T-helper 9 cell (primary cell): ENCODE data around the gene CAPN14.

Experiments used
- DNase-seq: peaks from one replicate; pipeline ENCODE4 v3.0.0-alpha.2; 2020
- total RNA-seq, 2 donors: gene quantifications; one replicate each; lab custom pipeline; 2026; lab: John Stamatoyannopoulos, UW

The CAPN14 gene, protein sequence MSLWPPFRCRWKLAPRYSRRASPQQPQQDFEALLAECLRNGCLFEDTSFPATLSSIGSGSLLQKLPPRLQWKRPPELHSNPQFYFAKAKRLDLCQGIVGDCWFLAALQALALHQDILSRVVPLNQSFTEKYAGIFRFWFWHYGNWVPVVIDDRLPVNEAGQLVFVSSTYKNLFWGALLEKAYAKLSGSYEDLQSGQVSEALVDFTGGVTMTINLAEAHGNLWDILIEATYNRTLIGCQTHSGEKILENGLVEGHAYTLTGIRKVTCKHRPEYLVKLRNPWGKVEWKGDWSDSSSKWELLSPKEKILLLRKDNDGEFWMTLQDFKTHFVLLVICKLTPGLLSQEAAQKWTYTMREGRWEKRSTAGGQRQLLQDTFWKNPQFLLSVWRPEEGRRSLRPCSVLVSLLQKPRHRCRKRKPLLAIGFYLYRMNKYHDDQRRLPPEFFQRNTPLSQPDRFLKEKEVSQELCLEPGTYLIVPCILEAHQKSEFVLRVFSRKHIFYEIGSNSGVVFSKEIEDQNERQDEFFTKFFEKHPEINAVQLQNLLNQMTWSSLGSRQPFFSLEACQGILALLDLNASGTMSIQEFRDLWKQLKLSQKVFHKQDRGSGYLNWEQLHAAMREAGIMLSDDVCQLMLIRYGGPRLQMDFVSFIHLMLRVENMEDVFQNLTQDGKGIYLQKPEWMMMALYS
- total RNA-seq, result 0.97 to 1.4 reads per million in 2 donors

DNA sequence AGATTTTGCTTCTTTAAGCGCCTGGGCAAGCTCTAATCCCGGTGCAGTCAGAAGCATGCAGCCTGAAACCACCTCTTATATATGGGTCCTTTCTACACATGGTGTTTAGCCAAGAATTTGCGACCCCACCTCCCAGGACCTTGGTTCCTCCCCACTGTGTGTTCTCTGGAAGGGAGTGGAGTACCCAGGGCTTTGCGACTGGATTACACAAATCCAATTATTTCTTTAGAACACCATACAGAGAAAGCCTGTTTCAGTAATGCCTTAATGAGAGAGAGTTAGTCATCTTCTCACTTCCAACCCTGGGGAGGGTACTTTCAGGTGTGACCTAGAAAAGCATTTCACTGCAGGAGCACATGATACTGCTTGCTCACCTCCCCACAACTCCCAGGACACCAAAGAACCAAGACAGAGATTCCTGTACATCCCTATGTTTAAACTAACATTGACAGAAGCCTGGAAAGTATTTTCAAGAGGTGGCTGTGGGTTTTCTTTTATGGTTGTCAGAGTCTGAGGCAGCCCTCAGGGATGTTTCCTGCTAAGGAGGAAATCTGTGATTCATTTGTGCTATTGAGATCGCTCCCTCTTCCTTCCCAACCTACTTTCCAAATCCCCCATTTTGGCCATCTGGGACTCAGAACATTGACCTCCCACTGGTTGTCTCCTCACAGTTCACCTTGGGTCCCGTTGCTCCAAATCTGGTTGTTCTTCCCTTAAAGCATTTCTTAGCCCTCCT is at the start of gene CAPN14:
CAPN14 (minus strand) TSS at position 51 of the 736 bp plus-strand sequence. CDS start 12,068 bp downstream, outside the sequence.
- DNase-seq, result no peak

DNA sequence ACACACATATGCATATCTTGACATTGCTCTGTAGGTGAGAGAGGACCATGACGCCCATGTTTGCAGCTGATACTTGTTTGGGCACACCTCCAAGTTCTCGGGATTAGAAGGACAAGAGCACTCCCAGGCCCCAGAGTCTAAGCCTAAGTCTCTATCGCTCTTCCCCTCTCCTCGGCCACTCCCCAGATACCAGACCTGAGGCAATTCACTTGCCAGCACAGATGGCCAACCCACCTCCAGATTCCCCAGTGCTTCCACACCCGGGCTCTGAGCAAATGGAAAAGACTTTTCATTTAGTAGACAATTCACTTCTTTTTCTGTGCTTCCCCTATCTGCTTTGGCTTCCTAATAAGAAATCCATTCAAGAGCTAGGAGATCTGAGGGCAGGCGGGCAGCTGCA is 49.5 kb upstream of the CAPN14 start:
- DNase-seq, result no peak

DNA sequence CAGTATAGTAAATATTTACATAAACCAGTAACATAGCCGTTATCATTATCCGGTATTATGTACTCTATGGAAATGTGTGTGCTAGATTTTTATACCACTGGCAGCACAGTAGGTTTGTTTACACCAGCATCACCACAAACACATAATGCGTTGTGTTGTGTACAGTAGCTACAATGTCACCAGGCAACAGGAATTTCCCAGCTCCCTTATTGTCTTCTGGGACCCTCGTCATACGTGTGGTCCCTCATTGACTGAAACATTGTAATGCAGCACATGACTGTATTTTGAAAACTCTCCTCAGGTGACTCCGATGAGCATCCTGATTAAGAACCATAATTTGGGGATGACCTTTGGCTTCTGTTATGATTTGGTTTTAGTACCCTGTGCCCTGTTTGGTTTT is 47.9 kb upstream of the CAPN14 start:
- no peak for DNase-seq

DNA sequence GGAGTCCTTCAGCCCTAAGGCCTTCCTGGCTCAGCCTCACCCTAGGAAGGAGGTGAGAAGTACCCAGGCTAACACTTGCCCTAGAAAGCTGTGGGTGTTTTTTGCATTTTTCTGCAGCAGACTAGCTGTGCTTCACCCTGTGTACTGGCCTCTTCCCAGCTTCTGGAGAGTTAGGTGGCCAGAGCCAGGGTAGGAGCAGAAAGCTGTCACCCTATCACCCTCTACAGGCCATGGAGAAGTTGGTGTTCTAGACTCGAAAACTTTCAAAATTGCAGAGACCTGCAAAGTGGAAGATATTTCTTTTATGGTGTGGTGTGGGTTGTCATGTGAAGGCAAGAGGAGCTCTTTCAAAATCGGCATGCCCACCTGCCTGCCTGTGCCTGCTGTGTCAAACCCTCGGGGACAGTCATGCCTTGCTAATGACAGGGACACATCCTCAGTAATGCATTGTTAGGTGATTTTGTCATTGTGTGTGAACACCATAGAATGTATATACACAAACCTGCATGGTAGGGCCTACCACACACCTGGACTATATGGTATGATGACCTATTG is 46.4 kb upstream of the CAPN14 start:
- DNase-seq, result no peak

DNA sequence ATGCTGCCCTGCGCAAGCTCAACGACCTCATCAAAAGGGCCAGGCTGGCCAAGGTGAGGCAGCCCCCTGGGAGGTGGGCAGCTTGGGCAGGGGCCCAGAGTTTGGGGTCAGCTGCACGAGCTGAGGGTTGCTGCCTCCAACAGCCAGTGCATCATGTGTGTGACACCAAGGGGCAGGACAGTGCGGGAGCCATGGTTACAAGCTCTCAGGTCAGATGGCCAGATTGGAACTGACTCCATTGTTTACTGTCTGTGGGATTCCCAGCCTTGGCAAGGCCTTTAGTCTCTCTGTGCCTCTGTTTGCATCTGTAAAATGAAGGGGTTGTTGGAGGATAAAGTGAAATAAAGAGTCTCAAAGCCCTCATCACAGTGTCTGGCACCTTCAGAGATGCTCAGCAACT is 43.6 kb upstream of the CAPN14 start:
- no peak for DNase-seq

DNA sequence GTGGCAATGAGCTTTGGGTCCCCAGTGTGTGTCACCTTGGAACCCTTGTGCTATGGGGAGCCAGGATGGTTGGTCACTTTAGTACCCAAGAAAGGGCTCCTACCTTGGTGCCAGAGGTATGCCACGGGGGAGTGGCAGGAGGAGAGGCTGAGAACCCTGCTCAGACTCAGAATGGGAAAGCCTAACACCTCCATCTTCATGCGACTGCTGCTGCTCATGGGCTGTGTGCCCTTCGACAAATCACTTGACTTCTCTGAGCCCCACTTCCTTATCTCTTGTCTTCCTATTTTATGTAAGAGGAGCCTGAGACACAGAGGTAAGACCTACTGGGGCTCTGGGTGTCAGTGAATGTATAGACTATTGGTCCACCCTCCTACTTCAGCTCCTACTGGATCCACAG is 41.8 kb upstream of the CAPN14 start:
- DNase-seq, result no peak

DNA sequence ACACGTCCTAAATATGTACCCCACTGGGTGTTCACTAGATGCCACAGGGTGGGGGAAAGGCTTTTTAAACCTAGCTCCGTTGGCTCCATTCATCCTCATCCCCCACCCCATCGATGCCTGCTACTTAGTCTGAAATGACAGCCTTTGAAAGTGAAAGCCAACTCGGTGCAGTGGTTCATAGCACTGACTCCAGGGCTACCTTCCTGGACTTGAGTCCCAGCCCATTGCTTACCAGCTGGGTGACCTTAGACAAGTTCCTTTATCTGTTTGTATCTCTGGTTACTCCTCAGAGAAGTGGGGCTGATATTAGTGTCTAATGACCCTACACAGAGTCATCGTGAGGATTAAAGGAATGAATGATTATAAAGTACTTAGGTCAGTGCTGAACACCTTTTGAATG is 41.0 kb upstream of the CAPN14 start:
- DNase-seq, result no peak

DNA sequence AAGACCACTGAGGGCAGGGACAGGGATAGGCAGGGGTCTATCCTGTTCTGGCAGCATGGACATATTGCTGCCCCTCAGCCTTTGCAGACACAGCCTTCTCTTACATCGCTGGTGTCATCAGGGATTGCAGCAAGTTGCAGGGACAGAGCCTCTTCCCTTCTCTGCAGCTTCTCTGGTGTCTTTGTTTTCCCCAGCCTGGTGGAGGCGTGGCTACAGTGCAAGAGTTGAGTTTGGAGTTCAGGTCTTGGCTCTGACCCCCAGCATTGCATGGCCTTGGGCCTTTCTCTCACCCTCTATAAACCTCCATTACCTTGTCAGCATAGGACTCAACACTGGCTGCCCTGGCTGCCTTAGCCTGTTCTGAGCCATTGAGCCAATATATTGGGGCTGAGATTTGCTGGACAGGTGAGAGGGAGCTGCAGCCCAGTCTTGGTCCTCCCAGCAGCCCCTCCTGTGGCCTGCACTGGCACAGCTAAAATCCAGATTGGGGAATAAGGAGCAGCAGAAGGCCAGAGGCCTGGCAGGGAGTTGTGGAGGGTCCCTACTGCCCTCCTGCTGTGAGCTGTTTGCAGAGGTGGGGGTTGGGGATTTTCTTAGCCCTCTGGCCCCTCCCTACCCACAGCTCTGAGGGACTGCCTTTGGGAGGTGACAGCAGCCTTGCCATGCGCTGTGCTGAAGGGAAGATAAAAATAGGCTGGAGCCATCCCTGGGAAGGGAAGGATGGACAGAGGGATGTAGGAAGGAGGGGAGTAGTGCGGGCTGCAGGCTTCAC is 39.5 kb upstream of the CAPN14 start:
- no peak for DNase-seq

DNA sequence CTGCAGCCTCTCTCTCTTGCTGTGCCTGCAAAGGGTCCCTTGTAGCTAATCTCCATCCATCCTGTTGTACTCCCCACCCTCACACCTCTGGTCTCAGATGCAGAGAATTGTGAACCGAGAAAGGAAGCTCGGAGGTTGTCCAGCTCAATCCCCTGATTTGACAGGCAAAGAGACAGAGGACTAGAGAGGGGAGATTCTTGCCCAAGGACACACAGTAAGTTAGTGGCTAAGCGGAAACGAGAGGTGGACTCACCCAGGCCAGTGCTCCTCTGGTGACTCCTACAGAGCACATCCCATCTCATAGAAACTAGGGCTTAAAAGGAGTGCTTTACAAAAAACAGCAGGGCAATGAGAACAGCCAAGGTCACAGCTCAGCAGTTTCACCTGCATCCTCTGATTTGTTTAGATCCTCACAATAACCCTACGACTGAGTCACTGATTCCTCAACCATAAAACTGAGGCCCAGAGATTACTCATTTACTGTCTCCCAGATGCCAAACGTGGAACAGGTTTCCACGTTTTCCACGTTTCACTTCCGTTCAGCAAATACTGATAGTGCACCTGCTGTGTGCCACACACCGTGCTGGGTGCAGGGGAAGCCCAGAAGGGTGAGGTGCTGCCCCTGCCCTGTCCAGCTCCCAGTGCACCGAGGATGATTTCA is 38.7 kb upstream of the CAPN14 start:
- DNase-seq, result no peak

DNA sequence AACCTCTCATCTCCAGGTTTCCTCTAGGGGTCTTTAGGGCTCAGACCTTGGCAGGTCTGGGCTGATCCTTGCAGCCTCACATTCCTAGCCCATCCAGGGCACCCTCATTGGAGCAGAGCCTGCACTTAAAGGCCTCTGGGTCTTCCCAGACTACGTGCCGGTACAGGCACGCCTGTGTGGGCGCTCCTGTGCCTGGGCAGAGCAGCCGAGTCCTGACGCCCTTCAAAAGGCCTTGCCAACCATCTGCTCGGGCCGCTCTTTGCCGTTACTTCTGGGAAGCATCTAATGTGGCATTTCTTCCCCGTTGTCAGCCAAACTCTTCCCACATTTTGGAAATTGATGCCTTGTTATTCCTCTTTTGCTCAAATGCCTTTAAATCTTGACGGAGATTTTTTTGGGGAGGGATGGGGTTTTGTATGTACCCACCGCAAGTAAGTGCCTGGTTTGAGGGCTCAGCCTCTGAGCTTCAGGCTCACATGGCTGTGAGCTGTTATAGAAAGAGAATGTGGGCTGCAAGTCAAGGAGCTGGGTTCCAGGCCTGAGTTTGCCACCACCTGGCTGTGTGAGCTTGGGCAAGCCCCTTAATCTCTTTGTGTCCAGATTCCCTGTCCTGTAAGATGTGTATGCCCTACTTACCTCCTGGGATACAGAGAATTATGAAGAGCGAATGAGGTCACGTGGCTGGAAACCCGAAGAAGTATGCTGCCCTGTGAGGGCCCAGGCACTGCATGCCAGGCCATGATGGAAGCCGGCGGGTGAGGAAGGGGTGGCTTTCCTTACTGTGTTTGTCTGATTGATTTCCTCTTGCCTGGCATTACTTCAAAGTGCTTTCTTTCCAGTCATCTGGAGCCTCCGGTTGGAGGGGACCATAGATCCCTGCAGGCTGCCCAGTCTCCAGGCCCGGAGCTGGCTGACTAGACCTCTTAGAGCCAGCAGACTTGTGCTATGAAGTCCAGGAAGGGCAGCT is 37.2 kb upstream of the CAPN14 start:
- DNase-seq, result no peak

DNA sequence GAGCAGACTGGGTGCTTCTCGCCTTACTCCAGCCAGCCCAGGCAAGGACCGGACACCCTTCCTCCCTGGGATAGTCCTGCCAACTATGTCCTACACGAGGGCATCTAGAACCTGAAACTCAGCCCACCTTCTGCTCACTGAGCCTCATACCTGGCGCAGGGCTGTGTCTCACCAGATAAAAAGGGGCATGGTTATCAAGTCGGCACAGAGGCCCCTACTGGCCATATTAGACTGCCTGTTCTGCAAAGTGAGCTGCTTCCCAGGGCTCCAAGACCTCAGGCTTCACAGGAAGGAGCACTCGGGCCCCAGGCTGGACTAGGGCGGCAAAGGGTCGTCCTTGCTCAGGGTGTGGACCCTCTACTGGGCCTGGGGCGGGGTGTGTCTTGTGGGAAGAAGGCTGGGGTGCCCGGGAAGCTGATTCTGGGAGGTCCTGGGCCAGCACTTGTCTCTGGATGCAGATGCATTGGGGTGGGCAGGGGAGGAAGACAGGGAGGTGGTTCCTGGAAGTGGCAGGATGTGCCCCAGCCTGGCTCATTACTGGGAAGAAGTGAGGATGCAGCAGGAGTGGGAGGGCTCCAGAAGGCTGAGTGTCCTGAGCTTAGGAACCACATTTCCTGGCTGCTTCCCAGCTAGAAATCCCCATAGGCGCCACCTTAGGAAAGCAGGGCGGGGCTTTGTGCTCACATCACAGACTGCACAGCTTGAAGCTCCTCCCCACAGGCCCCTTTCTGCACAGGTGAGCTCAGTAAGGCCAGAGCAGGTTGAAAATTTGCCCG is 36.2 kb upstream of the CAPN14 start:
- no peak for DNase-seq

DNA sequence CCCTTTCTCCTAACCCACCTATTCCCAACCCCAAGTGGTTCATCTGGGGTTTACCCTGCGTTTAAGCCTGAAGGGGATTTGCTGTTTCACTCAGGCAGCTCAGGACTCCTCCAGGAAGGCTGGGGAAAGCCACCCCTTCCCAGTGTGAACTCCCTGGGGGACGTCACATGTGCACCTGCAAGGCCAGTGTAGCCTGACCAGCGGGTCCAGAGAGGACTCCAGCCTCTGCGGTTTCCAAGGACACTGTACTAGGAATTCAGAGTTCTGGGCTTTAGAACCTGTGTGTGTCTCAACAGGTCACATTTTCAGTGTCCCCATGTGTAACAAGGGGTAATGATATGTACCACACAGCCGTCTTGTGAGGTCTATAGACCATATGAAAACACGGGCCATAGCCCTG is 34.5 kb upstream of the CAPN14 start:
- no peak for DNase-seq

DNA sequence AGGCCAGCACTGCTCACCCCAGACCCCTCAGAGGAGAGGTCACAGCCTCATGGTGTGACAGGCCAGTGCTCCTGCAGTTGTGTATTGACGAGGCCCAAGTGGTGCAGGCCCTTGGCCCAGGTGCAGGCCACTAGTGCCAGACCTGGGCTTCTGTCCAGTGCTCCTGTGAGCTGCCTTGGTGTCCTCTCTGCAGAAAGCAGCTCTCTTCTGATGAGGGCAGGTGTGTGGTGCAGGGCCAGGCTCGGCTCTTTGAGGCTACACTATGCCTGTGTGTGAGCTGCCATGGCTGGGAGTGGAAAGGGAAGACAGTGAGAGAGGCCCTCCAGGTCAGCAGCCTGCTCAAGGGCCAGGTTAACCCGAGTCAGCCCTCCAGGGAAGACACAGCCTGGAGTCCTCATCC is 33.7 kb upstream of the CAPN14 start:
- DNase-seq, result no peak

DNA sequence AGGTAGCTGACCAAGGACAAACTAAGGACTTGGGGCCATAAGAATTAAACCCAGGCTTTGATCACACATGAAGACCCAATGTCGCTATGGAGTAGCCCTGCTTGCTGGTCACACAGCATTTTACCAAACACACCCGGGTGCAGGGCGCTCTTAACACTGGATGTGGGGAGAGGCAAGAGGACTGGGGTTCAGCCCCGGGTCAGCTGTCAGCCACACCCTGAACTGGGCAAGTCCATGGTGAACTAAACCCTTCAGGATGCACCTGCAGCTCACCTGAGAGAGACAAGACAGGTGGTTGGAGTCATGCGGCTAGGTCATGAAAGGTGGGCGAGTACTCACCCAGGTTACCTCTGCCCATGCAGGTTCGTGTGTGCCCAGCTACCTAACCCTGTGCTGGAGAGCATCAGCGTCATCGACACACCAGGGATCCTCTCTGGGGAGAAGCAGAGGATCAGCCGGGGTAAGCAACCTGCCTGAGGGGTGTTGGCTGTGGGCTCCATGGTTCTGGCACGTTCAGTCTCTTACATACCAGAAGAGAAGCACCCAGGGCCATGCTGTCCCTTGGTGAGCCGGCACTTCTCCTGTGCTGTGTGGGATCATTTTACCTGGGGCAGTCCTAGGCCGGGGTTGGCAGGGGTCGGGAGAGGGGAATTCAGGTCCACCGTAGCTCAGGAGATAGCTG is 31.8 kb upstream of the CAPN14 start:
- no peak for DNase-seq

DNA sequence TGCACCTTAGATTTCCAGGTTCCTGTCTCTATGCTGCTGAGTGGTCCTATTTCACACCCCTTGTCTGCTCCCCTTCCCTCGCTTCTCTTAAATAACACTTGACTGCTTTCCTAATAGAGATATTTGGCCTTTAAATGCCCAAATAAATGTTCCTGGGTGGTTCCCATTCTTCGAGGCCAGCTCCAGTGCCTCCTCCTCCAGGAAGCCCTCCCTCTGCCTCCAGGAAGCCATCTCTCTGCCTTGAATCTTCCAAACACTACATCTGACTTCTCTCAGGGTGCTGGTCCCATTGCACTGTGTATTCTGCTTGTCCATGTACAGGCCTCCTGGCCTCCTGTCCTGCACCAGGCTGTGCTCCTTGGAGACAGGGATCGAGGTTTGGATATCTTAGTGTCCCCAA is 30.8 kb upstream of the CAPN14 start:
- DNase-seq, result no peak

DNA sequence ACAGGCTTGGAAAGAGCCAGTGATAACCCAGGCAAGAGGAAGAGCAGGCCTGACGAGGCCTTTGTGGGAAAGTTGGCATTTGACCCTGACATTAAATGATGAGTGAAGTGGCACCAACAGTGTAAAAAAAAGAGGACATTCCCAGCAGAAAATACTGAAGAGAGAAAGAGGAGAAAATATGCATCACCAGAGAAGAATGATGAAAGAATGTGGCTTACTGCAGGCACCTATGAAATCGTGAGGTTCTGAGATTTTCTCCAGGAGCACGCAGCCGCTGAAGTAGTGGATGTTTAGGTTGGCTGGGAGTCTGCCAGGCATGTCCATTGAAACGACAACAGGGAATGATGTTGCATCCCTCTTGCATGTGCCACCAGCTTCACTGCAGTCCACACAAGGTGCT is 30.4 kb upstream of the CAPN14 start:
- DNase-seq, result no peak

DNA sequence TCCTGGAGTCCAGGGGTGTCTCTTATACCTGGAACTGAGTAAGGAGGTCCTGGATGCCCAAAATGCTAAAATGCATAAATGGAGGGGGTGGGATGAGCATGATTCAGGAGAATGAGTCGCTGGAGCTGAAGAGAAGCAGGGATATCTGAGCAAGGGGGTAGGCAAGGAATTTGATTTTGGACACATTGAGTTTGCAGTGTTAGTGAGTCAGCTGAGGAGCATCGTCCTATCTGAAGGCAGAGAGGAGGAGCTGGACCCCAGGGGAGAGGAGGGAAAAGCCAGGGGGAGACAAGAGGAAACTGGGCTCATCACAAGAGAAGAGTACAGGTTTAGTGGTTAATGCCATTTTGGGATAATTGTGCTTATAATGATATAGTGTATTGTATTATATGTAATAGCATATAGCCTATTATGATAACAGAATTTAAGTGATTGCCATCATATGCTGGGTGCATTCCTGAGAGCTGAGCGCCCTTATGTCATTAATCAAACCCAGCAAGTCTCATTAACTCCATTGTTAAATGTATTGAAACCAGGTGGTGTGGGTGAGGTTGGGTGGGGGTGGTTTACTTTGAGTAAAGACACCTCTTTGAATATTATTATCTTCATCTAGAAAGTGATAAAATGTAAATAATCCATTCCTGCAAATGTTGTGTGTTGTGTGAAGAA is 29.0 kb upstream of the CAPN14 start:
- DNase-seq, result no peak

DNA sequence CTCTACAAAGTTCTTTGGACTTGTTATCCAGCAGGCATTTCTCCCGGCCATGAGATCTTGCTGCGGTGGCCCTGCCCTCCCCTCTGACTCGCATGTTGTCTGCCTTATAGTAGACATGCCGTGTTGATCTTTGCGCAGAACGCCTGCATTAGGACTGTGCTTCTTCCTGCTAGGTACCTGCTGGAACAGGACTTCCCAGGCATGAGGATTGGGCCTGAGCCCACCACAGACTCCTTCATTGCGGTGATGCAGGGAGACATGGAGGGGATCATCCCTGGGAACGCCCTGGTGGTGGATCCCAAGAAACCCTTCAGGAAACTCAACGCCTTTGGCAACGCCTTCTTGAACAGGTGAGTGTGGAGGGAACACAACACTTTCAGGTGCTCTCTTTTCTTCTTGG is 26.8 kb upstream of the CAPN14 start:
- no peak for DNase-seq

DNA sequence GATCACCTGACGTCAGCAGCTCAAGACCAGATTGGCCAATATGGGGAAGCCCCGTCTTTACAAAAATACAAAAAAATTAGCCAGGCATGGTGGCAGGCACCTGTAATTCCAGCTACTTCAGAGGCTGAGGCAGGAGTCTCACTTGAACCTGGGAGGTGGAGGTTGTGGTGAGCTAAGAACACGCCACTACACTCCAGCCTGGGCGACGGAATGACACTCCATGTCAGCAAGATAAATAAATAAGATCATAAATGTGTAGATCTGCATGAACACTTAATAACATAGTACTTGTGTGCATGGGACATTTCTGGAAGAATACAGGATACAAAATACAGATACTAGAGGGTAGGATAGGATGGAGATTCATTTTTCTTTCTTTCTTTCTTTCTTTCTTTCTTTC is 25.7 kb upstream of the CAPN14 start:
- DNase-seq, result no peak
